ENCODE measurements around the gene BSND.

The BSND gene

DNA sequence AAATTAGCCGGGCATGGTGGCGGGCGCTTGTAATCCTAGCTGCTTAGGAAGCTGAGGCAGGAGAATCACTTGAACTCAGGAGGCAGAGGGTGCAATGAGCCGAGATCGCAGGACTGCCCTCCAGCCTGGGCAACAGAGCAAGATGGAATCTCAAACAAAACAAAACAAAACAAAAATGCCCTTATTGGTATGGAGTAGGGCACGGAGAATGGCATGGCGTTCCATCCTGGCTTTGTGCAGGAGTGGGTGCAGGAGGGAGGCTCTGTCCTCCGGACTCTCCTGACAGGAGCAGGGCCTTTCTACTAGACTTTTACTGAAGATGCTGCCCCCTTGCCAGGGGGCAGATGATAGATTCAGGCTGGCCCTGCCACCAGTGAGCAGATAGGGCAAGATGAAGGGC, 17.3 kb upstream of the BSND start:
- H3K27ac Mint-ChIP-seq: no peak overlapping the region
- H3K4me3 Mint-ChIP-seq: no peak overlapping the region
- H3K36me3 Mint-ChIP-seq (ENCODE audit: low read depth): no peaks in the 10 kb centered on the region
- peaks cover 38% of the 10 kb centered on the region for H3K27me3 Mint-ChIP-seq
- H3K4me1 Mint-ChIP-seq: no peaks in the 10 kb centered on the region
- ATAC-seq (no peak), DNase-seq (no peak)
- no peaks in the 10 kb centered on the region for H3K9me3 Mint-ChIP-seq

DNA sequence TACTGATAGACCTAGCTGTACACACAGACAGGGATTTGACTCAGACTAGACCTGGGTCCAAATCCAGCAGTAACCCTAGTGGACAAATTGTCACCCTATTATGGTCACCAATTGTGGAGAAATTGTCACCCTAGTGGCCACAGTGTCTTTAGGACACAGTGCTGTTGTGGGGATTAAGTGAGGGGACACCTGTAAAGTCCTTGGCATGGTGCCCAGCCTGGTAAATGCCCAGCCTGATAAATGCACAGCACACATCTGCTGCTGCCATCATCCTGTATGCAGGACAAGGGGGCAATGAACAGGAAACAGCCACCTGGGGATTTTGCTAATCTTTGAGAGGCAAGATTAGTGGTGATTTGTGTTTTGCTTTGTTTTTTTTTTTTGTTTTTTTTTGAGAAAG, 16.0 kb upstream of the BSND start:
- Mint-ChIP-seq H3K4me3 (no peak overlapping the region), H3K9me3 (no peaks in the 10 kb centered on the region), H3K27me3 (peaks cover 31% of the 10 kb centered on the region), H3K4me1 (no peaks in the 10 kb centered on the region), H3K36me3 (ENCODE audit: low read depth) (no peaks in the 10 kb centered on the region), H3K27ac (no peak overlapping the region)
- DNase-seq (no peak), ATAC-seq (no peak)

DNA sequence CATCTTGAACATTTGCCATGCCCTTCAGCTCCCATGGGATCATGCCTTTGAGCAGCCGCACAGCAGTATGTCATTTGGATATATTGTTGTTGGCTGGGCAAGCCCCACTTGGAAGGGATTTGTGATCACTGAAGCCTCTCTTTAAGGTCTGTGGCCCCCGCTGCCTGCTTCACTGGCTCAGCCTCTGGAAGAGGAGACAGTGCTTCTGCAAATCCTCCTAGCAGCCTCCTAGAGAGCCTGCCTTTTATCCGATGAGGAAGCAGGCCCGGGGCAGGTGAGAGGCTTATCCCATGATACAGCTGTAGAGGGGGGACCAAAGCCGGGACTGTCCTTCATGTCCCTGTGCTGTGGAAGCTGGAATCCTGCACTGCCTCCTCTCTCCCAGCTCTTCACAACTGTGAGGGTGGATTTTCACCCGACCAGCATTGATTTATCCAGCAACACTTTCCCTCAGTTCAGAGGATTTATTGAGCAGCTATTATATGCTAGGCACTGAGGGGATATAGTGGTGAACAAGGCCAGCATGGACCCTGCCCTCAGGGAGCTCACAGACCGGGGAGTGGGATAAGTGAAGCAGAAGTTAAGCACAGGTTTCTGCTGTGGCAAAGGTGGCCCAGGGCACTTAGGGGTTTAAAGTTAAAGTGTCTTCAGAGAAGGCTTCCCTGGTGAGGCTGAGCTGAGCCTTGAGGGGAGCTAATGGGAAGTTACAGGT, 14.4 kb upstream of the BSND start:
- ATAC-seq (no peak), DNase-seq (no peak)
- no peaks in the 10 kb centered on the region for H3K9me3 Mint-ChIP-seq
- H3K27ac Mint-ChIP-seq: no peak overlapping the region
- H3K4me3 Mint-ChIP-seq: no peak overlapping the region
- no peaks in the 10 kb centered on the region for H3K36me3 Mint-ChIP-seq (ENCODE audit: low read depth)
- peaks cover 27% of the 10 kb centered on the region for H3K27me3 Mint-ChIP-seq
- no peaks in the 10 kb centered on the region for H3K4me1 Mint-ChIP-seq

DNA sequence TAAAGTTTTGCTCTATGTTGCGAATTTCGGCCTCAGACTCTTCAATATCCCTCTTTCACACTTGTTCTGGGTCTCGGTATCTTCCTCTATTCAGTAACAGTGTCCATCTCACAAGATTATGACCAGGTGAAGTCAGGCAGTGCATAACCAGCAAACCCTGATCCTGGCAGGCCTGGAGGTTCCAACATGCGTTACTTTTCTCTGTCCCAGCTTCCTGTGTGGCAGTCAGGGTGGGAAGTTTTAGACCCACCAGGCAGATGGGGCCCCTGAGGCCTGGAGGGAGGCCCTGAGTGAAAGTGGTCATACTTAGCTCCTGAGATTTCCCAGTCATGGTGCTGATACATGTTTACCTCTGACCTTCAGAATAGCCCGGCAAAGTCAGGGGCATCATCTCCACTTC, 13.2 kb upstream of the BSND start:
- H3K9me3 Mint-ChIP-seq: no peaks in the 10 kb centered on the region
- no peak for ATAC-seq
- H3K27ac Mint-ChIP-seq: no peak overlapping the region
- no peak for DNase-seq
- H3K36me3 Mint-ChIP-seq (ENCODE audit: low read depth): no peaks in the 10 kb centered on the region
- H3K4me3 Mint-ChIP-seq: no peak overlapping the region
- H3K4me1 Mint-ChIP-seq: no peaks in the 10 kb centered on the region
- H3K27me3 Mint-ChIP-seq: peaks cover 18% of the 10 kb centered on the region

DNA sequence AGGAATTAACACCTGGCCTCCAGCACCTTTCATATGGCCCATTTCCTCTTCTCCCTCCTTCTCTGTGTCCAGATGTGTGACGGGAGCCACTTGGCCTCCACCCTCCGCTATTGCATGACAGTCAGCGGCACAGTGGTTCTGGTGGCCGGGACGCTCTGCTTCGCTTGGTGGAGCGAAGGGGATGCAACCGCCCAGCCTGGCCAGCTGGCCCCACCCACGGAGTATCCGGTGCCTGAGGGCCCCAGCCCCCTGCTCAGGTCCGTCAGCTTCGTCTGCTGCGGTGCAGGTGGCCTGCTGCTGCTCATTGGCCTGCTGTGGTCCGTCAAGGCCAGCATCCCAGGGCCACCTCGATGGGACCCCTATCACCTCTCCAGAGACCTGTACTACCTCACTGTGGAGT, 12.7 kb upstream of the BSND start:
- Mint-ChIP-seq H3K27ac (no peak overlapping the region), H3K9me3 (no peaks in the 10 kb centered on the region), H3K4me3 (no peak overlapping the region), H3K36me3 (ENCODE audit: low read depth) (no peaks in the 10 kb centered on the region), H3K27me3 (peaks cover 16% of the 10 kb centered on the region), H3K4me1 (no peaks in the 10 kb centered on the region)
- DNase-seq (no peak), ATAC-seq (no peak)

DNA sequence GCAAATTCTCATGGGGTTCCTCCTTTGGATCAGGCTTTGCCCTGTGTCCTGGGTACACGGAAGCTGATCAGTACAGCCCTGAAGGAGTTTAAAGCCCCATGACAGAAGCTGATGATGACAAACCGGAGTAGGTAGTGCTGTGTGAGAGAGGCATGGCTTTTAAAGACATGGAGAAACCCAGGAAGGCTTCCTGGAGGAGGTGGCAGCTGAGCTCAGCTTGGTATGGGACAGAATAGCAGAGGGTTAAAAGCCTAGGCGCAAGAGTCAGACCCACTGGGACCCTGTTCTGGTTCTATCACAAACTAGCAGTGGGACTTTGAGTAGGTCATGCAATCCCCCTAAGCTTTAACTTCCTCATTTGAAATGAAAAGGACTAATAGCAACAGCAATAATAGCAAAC, 12.2 kb upstream of the BSND start:
- no peaks in the 10 kb centered on the region for H3K4me1 Mint-ChIP-seq
- ATAC-seq (no peak), DNase-seq (no peak)
- no peak overlapping the region for H3K27ac Mint-ChIP-seq
- H3K36me3 Mint-ChIP-seq (ENCODE audit: low read depth): no peaks in the 10 kb centered on the region
- no peak overlapping the region for H3K4me3 Mint-ChIP-seq
- H3K27me3 Mint-ChIP-seq: peaks cover 11% of the 10 kb centered on the region
- H3K9me3 Mint-ChIP-seq: no peaks in the 10 kb centered on the region

DNA sequence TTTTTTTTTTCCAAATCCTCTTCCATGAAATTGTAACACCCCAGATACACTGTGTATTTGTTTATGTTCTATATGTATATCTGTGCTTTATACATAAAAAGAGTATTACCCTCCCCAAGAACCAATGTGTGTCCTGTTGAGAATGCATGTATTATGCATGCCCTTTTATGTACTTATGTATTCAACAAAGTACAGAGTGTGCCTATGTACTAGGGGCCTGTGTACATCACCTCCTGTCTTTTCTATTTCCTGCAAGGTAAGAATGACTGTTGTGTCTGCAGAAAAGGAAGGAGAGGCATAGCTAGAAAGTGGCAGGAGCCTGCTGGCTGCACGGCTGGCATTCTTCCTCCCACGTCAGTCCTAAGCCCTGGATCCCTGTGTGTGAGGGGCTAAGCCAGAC, 11.3 kb upstream of the BSND start:
- no peaks in the 10 kb centered on the region for H3K36me3 Mint-ChIP-seq (ENCODE audit: low read depth)
- no peak overlapping the region for H3K27ac Mint-ChIP-seq
- no peak for DNase-seq
- no peak overlapping the region for H3K4me3 Mint-ChIP-seq
- no peaks in the 10 kb centered on the region for H3K9me3 Mint-ChIP-seq
- no peaks in the 10 kb centered on the region for H3K4me1 Mint-ChIP-seq
- ATAC-seq: no peak
- H3K27me3 Mint-ChIP-seq: peaks cover 6% of the 10 kb centered on the region

DNA sequence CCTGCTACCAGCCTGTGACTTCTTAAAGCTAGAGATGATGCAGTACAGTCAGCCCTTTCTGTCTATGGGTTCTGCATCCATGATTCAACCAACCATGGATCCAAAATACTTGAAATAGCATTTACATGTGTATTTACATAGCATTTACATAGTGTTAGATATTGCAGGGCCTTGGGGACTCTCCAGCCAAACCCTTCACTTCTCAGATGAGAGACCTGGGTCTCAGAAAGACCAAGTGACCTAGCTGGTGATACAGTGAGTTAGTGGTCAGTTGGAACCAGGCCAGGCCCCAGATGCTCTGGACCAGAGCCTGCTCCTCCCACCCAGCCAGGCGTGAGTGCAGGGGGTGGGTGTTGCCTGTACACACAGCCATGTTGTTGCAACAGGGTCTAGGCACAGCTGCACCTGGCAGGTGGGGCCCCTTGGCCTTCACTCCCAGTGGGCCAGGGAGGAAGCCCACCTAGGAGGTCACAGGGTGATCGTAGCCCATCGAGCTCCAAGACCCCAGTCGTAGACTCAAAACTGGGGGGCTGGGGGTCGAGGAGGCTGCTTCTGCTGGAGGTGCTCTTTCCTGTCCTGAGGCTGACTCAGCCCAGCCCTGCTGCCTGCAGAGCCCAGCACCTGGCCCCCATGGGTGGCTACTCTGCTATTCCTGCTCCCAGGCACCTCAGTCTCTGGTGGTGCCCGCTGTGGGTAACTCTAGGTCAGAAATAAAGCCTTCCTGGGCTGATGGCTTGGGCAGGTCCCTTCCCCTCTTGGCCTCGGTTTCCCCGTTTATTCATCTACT, 10.6 kb upstream of the BSND start:
- Mint-ChIP-seq H3K36me3 (ENCODE audit: low read depth) (no peaks in the 10 kb centered on the region), H3K27ac (no peak overlapping the region), H3K4me1 (no peaks in the 10 kb centered on the region), H3K27me3 (peaks cover 4% of the 10 kb centered on the region), H3K4me3 (no peak overlapping the region), H3K9me3 (no peaks in the 10 kb centered on the region)
- ATAC-seq (no peak), DNase-seq (no peak)

DNA sequence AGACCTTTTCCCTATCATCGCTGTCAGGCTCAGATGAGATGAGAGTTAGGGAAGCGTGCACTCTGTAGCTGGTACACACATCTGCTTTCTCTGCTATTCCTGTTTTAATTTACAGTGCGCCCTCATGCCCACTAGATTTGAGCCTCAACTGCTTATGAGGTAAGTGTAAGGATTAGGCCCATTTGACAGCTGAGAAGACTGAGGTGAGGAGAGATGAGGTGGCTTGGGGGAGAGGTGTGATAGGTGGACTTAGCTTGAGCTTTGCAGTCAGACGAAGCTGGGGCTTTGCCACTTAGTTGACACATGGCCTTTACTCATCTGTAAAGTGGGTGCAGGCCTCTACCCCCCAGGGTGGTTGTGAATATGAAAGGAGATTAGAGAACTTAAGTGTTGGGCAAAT, 9.8 kb upstream of the BSND start:
- Mint-ChIP-seq H3K9me3 (no peaks in the 10 kb centered on the region), H3K27ac (no peak overlapping the region), H3K4me3 (no peak overlapping the region), H3K36me3 (ENCODE audit: low read depth) (no peaks in the 10 kb centered on the region), H3K27me3 (no peaks in the 10 kb centered on the region), H3K4me1 (no peaks in the 10 kb centered on the region)
- no peak for DNase-seq
- ATAC-seq: no peak

DNA sequence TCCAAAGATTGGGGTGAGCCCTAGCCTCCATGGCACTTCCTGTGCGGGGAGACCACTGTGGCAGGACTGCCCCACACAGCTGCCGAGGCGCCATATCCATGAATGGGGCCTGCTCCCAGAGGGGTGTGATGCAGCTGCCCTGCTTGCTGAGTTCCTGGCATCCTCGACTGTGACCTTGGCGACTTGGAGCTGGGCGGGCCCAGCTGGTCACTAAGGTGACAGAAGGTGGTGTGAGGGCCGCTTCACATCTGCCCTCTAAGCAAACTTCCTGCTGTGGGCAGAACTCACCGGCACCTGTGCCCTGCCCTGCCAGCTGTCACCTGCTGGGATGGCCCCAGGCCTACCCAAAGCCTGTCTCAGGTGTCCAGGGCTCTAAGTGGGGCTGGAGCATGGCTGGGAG, 9.3 kb upstream of the BSND start:
- Mint-ChIP-seq H3K27me3 (no peaks in the 10 kb centered on the region), H3K4me3 (no peak overlapping the region), H3K4me1 (no peaks in the 10 kb centered on the region), H3K27ac (no peak overlapping the region), H3K36me3 (ENCODE audit: low read depth) (no peaks in the 10 kb centered on the region), H3K9me3 (no peaks in the 10 kb centered on the region)
- DNase-seq (no peak), ATAC-seq (no peak)

DNA sequence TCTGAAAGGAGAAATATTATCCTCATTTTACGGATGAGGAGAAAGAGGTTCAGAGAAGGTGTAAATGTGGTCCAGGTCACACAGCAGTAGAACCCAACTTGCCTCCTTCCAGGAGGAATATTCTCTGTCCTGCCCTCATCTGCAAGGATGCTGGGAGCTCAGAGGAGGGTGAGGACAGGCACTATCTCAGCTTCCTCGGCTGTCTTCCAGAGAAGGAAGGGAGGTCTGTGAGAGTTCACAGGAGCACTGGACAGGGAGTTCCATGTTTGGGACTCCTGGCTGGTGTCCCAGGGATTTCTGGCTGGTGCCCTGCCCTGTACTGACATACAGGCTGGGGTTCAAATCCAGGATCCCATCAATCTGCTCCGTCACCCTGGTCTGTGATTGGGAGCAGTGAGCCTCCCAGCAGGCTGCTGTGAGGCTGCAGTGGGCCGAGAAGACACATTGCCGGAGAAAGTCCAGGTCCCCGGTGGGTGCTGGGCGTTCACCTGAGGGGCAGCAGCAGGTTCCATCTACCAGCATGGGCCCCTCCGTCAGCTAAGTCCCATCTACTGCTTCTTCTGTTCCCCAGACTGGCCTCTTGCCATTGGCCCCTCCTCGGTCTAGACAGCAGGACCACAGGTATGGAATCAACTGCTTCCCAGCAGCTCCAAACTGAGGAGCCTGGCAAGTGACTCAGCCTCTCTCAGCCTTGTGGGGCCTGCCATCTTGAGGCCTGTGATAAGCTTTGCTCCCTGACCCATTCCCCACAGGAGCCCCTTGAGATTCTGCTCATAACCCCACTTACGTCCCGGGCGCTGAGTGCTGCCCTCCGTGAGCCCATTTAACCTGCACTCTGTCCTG, 8.5 kb upstream of the BSND start:
- Mint-ChIP-seq H3K27ac (no peak overlapping the region), H3K4me1 (peaks cover 1% of the 10 kb centered on the region), H3K9me3 (no peaks in the 10 kb centered on the region), H3K36me3 (ENCODE audit: low read depth) (no peaks in the 10 kb centered on the region), H3K27me3 (peaks cover 4% of the 10 kb centered on the region), H3K4me3 (no peak overlapping the region)
- ATAC-seq (no peak), DNase-seq (no peak)

DNA sequence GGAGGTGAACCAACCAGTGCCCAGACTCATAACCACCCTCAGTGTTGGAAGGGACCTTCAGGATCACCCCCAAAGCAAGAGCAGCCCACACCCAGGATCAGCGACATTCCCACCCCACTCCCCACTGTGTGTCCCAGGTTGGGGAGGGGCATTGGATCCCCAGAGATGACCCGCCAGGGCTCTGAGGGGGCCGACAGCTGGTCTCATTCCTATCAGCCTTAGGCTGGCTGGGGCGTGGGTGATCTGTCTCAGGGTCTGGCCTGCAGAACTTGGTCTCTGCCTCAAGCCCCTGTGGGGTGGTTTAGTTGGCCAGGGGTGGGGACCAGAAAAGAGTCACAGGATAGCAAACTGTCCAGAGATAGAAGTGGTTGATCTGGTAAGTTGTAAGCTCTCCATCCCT, 7.8 kb upstream of the BSND start:
- H3K27me3 Mint-ChIP-seq: peaks cover 11% of the 10 kb centered on the region
- ATAC-seq (no peak), DNase-seq (no peak)
- no peaks in the 10 kb centered on the region for H3K9me3 Mint-ChIP-seq
- H3K4me1 Mint-ChIP-seq: peaks cover 8% of the 10 kb centered on the region
- H3K4me3 Mint-ChIP-seq: no peak overlapping the region
- H3K27ac Mint-ChIP-seq: no peak overlapping the region
- H3K36me3 Mint-ChIP-seq (ENCODE audit: low read depth): no peaks in the 10 kb centered on the region

DNA sequence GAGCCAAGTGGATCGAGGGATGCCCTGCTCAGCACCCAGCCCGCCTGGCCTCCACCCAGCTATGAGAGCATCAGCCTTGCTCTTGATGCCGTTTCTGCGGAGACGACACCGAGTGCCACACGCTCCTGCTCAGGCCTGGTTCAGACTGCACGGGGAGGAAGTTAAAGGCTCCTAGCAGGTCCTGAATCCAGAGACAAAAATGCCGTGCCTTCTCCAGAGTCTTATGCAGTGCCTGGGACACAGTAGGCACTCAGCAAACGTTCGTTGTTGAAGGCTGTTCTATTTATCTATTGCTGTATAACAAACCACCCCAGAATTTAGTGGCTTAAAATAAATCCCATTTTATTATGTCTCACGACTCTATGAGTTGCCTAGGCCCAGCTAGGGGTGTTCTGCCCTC, 6.8 kb upstream of the BSND start:
- no peak for DNase-seq
- Mint-ChIP-seq H3K36me3 (ENCODE audit: low read depth) (no peaks in the 10 kb centered on the region), H3K4me1 (peaks cover 17% of the 10 kb centered on the region), H3K9me3 (no peaks in the 10 kb centered on the region), H3K27ac (no peak overlapping the region), H3K27me3 (peaks cover 20% of the 10 kb centered on the region), H3K4me3 (no peak overlapping the region)
- ATAC-seq: no peak

DNA sequence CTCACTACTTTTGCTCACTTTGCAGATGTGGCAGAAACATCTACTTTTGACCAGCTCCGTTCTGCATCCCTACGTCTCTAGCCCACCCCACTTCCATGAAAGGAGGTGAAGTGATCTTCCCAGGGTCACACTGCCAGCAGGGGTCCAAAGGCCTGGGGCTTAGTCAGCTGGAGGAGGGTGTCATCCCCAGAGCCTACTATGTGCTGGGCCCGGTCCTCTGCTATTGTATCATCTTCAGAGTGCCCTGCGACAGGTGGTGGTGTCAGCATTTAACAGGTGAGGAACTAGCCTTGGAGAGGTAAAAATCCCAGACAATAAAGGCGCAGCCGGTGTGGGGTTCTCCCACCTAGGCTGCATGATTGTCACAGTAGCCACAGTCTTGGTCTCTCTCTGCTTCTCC, 5.6 kb upstream of the BSND start:
- DNase-seq (no peak), ATAC-seq (no peak)
- peaks cover 21% of the 10 kb centered on the region for H3K4me1 Mint-ChIP-seq
- H3K9me3 Mint-ChIP-seq: no peaks in the 10 kb centered on the region
- no peaks in the 10 kb centered on the region for H3K36me3 Mint-ChIP-seq (ENCODE audit: low read depth)
- no peak overlapping the region for H3K27ac Mint-ChIP-seq
- H3K4me3 Mint-ChIP-seq: no peak overlapping the region
- peaks cover 30% of the 10 kb centered on the region for H3K27me3 Mint-ChIP-seq
